A673 (cell line): ENCODE data around the gene OLA1. TPM values are rescaled to one million over a fixed set of nuclear protein-coding genes. Genes with fewer than 3 reads are reported as not detected.

ENCODE experiments used
- BruUV-seq: library from RNA; stranded (reverse); fragments of 400-500 nt; replicated peaks from 2 replicates; lab custom pipeline; 2021; lab: Mats Ljungman, UMichigan
- CTCF ChIA-PET: fragments of 300-600 bp; sonication (Branson Sonifier 250); formaldehyde crosslinking; loops from one replicate; lab custom pipeline; 2022; ENCODE audit warnings: antibody characterized with exemption; lab: Charles Lee
- POLR2A ChIA-PET: fragments of 300-600 bp; sonication (Branson Sonifier 250); formaldehyde crosslinking; loops from one replicate; lab custom pipeline; 2022; ENCODE audit warnings: antibody characterized with exemption; ENCODE audit not compliant: low non-redundant PET; lab: Charles Lee
- DNase-seq: peaks from one replicate; pipeline ENCODE4 v3.0.0-alpha.2; 2015; ENCODE audit warnings: low spot score
- H3K27ac ChIP-seq: fragments of 200-600 bp; sonication (generic); 2 replicates; pipeline ENCODE4 v1.5.1; 2016; ENCODE audit warnings: mixed run types, low read depth, mild to moderate bottlenecking, mixed read lengths, antibody characterized with exemption, low read length; ENCODE audit not compliant: poor library complexity, severe bottlenecking
- H3K27me3 ChIP-seq: fragments of 200-600 bp; sonication (generic); replicated peaks from 2 replicates; pipeline ENCODE4 v1.6.1; 2017; ENCODE audit warnings: mixed run types, low read depth, mild to moderate bottlenecking, mixed read lengths, antibody characterized with exemption, low read length; ENCODE audit not compliant: insufficient read depth, poor library complexity
- H3K36me3 ChIP-seq: fragments of 200-600 bp; sonication (generic); 2 replicates; pipeline ENCODE4 v1.6.1; 2016; ENCODE audit warnings: mixed run types, mild to moderate bottlenecking, mixed read lengths, antibody characterized with exemption, low read length; ENCODE audit not compliant: insufficient read depth, poor library complexity, severe bottlenecking
- H3K4me1 ChIP-seq: fragments of 200-600 bp; sonication (generic); 2 replicates; pipeline ENCODE4 v1.6.1; 2017; ENCODE audit warnings: mixed run types, mild to moderate bottlenecking, mixed read lengths, antibody characterized with exemption, low read length; ENCODE audit not compliant: insufficient read depth, poor library complexity, severe bottlenecking
- H3K4me3 ChIP-seq: fragments of 200-600 bp; sonication (generic); 2 replicates; pipeline ENCODE4 v1.5.1; 2016; ENCODE audit warnings: low read depth, mixed run types, mild to moderate bottlenecking, mixed read lengths, low read length; ENCODE audit not compliant: poor library complexity, severe bottlenecking
- H3K9me3 ChIP-seq: fragments of 200-600 bp; sonication (generic); 2 replicates; pipeline ENCODE4 v1.6.1; 2016; ENCODE audit warnings: mixed run types, low read depth, mild to moderate bottlenecking, mixed read lengths, antibody characterized with exemption, low read length; ENCODE audit not compliant: poor library complexity, severe bottlenecking
- EZH2 ChIP-seq: fragments of 200-600 bp; sonication (generic); IDR thresholded peaks from 2 replicates; pipeline ENCODE4 v1.6.1; 2017; ENCODE audit warnings: borderline replicate concordance, low read depth, mild to moderate bottlenecking, mixed read lengths, antibody characterized with exemption, low read length; ENCODE audit not compliant: poor library complexity, severe bottlenecking
- intact Hi-C: fragments of 100-400 bp; cut with micrococcal nuclease; formaldehyde crosslinking; loops from one replicate; pipeline ENCODE4 v1.10.0; 2022; ENCODE audit not compliant: unreplicated experiment
- total RNA-seq: library from RNA; stranded (reverse); gene quantifications from 2 replicates; pipeline ENCODE4 v1.2.3, GENCODE V29; 2021
- TF ChIP-seq, protein P1 (sequence below): fragments of 300-800, 200-600 bp; sonication (generic); conservative IDR thresholded peaks from 2 replicates; pipeline ENCODE4 v1.5.1; 2017; ENCODE audit warnings: low read depth, mild to moderate bottlenecking, antibody characterized with exemption, low read length, moderate library complexity, mixed read lengths

The OLA1 gene
- total RNA-seq, 1 experiment from 2014 or later = 174 TPM

- H3K27ac ChIP-seq = peak overlapping the region; percentile 17
- no peak for DNase-seq
- no peak for TF ChIP-seq EZH2
- no peaks in the 10 kb centered on the region for H3K36me3 ChIP-seq
- POLR2A ChIA-PET = interaction anchor here (0.6 kb wide), 1 partner anchor 44 kb away, joined by 3 read pairs; no protein-coding TSS in a partner anchor
- peaks cover 3% of the 10 kb centered on the region for H3K9me3 ChIP-seq
- intact Hi-C loops = no loop called here
- H3K4me1 ChIP-seq = no peaks in the 10 kb centered on the region
- CTCF ChIA-PET = no interaction called here
- no TSS peak for BruUV-seq
- H3K4me3 ChIP-seq = no peak overlapping the region
- no peaks in the 10 kb centered on the region for H3K27me3 ChIP-seq
Observed at GRCh38 chr2:174180726-174181236, 67.6 kb downstream of the OLA1 start.

GRCh38 chr2:174180165-174180724, 68.1 kb downstream of the OLA1 start:
- Histone ChIP-seq H3K36me3 (peaks cover 4% of the 10 kb centered on the region), H3K9me3 (peaks cover 9% of the 10 kb centered on the region), H3K4me3 (no peak overlapping the region), H3K27me3 (no peaks in the 10 kb centered on the region), H3K4me1 (no peaks in the 10 kb centered on the region), H3K27ac (peak overlapping the region; percentile 17)
- intact Hi-C loops = no loop called here
- BruUV-seq = no TSS peak
- CTCF ChIA-PET = no interaction called here
- DNase-seq = no peak
- POLR2A ChIA-PET = no interaction called here
- TF ChIP-seq, protein P1, sequence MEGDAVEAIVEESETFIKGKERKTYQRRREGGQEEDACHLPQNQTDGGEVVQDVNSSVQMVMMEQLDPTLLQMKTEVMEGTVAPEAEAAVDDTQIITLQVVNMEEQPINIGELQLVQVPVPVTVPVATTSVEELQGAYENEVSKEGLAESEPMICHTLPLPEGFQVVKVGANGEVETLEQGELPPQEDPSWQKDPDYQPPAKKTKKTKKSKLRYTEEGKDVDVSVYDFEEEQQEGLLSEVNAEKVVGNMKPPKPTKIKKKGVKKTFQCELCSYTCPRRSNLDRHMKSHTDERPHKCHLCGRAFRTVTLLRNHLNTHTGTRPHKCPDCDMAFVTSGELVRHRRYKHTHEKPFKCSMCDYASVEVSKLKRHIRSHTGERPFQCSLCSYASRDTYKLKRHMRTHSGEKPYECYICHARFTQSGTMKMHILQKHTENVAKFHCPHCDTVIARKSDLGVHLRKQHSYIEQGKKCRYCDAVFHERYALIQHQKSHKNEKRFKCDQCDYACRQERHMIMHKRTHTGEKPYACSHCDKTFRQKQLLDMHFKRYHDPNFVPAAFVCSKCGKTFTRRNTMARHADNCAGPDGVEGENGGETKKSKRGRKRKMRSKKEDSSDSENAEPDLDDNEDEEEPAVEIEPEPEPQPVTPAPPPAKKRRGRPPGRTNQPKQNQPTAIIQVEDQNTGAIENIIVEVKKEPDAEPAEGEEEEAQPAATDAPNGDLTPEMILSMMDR = peak; percentile 31; the same call in 1 of the 2 replicates
- TF ChIP-seq EZH2 = no peak

GRCh38 chr2:174177316-174177890, 70.9 kb downstream of the OLA1 start:
- no TSS peak for BruUV-seq
- CTCF ChIA-PET = no interaction called here
- Histone ChIP-seq H3K36me3 (peaks cover 9% of the 10 kb centered on the region), H3K4me1 (no peaks in the 10 kb centered on the region), H3K9me3 (peaks cover 28% of the 10 kb centered on the region), H3K4me3 (no peak overlapping the region), H3K27me3 (no peaks in the 10 kb centered on the region), H3K27ac (no peak overlapping the region)
- intact Hi-C loops = no loop called here
- DNase-seq = no peak
- TF ChIP-seq, protein P1 = no peak
- TF ChIP-seq EZH2 = no peak
- POLR2A ChIA-PET = interaction anchor here (0.7 kb wide), 1 partner anchor 9 kb away, joined by 3 read pairs; no protein-coding TSS in a partner anchor

DNA sequence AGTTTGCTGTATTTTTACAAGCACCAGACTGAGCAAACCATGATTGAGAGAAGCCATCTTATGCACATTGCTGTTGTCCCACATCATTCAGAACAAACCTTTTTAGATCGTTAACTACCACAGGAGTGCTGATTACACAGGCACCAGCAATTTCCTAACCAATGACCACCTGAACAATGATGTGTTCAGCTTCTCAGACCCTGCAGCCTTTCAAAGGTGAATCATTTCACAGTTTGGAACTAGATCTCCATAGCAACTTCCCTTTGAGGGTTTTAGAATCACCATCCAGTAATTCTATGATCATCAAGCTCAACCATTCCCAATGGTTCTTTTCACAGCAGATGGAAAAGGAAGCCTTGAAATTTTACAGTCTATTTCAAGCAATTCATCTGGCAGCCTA, 71.4 kb downstream of the OLA1 start:
- Histone ChIP-seq H3K9me3 (peaks cover 28% of the 10 kb centered on the region), H3K36me3 (peaks cover 9% of the 10 kb centered on the region), H3K4me3 (no peak overlapping the region), H3K27ac (no peak overlapping the region), H3K4me1 (no peaks in the 10 kb centered on the region), H3K27me3 (no peaks in the 10 kb centered on the region)
- POLR2A ChIA-PET = interaction anchor here (0.7 kb wide), 1 partner anchor 9 kb away, joined by 3 read pairs; no protein-coding TSS in a partner anchor
- no peak for DNase-seq
- no TSS peak for BruUV-seq
- TF ChIP-seq, protein P1 = no peak
- no peak for TF ChIP-seq EZH2
- CTCF ChIA-PET = no interaction called here
- intact Hi-C loops = no loop called here
